Activated gamma-delta T cell treated with anti-CD3 and anti-CD28 coated beads, Interleukin-2, amount 50 U/mL, for 16 hours (primary cell): ENCODE results near the gene ADCY4.

Experiments
- DNase-seq: peaks from one replicate; pipeline ENCODE4 v3.0.0-alpha.2; 2020; ENCODE audit warnings: low read depth

Gene ADCY4

GRCh38 chr14:24315807-24316596 is 18.9 kb downstream of the ADCY4 start:
- no peak for DNase-seq

GRCh38 chr14:24315243-24315806 is 19.5 kb downstream of the ADCY4 start:
- no peak for DNase-seq

GRCh38 chr14:24314377-24315193 is 20.3 kb downstream of the ADCY4 start:
- no peak for DNase-seq

- no peak for DNase-seq
These were observed 21.0 kb downstream of the ADCY4 start for GRCh38 chr14:24313913-24314312.

GRCh38 chr14:24312736-24313507 is 21.9 kb downstream of the ADCY4 start:
- DNase-seq: no peak

- no peak for DNase-seq
These were observed 22.8 kb downstream of the ADCY4 start for GRCh38 chr14:24311837-24312615.

GRCh38 chr14:24310646-24311604 is 23.9 kb downstream of the ADCY4 start, which contains the start of gene LTB4R:
Gene LTB4R (plus strand): TSS chr14:24311502. CDS start chr14:24315652, 4,150 bp downstream.
- peak; percentile 28 for DNase-seq

- no peak for DNase-seq
These were observed 24.6 kb downstream of the ADCY4 start for GRCh38 chr14:24310265-24310645.

GRCh38 chr14:24309538-24310264 is 25.2 kb downstream of the ADCY4 start, which contains the start of gene LTB4R2:
Gene LTB4R2 (plus strand): TSS chr14:24310140. CDS start chr14:24310665, 525 bp downstream.
- DNase-seq: no peak

- no peak for DNase-seq
These were observed 26.3 kb downstream of the ADCY4 start for GRCh38 chr14:24308342-24309124.

GRCh38 chr14:24307575-24308341 is 27.1 kb downstream of the ADCY4 start, which contains the start of gene CIDEB:
Gene CIDEB (minus strand): TSS chr14:24307977. CDS start chr14:24307858, 119 bp downstream.
- DNase-seq: peak; percentile 33

GRCh38 chr14:24307156-24307574 is 27.7 kb downstream of the ADCY4 start:
- no peak for DNase-seq

GRCh38 chr14:24304019-24304387 is 30.9 kb downstream of the ADCY4 start:
- DNase-seq: no peak

- DNase-seq: no peak
These were observed 34.4 kb downstream of the ADCY4 start for GRCh38 chr14:24300326-24300980.

- DNase-seq: peak; percentile 89
These were observed 35.3 kb downstream of the ADCY4 start, which contains the start of the genes DHRS1 and NOP9 for GRCh38 chr14:24299255-24300191. Gene DHRS1 (minus strand): TSS chr14:24299780. CDS start chr14:24299106, 674 bp downstream. Gene NOP9 (plus strand): TSS chr14:24299850. CDS start chr14:24299955, 105 bp downstream.

GRCh38 chr14:24298892-24299254 is 36.0 kb downstream of the ADCY4 start:
- DNase-seq: no peak
